ENCODE measurements around the gene POU4F2.

DNA sequence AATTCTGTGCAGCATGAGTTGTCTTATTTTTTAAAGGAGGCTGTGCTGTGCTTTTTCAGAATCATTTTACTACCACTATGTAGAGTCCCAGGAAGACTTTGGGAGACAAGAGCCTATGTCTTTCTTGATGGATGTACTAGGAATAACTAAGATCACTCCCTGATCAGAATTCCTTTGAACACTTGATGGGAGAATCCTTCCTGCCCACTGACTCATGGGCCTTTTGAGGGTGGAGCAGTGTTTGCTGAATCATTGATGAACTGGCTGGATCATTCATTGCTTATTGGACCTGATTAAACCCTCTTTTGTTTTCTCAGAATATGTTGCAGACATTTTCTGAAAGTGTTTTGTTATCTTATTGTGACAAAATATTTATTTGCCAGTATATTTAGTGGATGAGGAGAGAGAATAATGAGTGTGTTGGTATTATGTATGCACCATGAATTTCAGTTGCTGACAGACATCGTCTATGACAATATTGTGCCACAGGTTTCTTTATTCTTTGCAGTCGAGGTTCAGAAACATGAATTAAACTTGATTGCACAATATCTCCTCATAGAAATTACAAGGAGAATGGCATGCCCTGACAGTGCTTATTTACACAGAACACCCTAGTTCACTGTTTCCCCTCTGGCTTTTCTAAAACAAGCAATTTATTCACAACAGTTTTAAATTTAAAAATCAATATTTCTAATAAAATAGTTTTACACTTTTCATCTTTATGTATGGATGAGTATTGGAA lies 36.3 kb downstream of the POU4F2 start:
- TF ChIP-seq, protein P1, sequence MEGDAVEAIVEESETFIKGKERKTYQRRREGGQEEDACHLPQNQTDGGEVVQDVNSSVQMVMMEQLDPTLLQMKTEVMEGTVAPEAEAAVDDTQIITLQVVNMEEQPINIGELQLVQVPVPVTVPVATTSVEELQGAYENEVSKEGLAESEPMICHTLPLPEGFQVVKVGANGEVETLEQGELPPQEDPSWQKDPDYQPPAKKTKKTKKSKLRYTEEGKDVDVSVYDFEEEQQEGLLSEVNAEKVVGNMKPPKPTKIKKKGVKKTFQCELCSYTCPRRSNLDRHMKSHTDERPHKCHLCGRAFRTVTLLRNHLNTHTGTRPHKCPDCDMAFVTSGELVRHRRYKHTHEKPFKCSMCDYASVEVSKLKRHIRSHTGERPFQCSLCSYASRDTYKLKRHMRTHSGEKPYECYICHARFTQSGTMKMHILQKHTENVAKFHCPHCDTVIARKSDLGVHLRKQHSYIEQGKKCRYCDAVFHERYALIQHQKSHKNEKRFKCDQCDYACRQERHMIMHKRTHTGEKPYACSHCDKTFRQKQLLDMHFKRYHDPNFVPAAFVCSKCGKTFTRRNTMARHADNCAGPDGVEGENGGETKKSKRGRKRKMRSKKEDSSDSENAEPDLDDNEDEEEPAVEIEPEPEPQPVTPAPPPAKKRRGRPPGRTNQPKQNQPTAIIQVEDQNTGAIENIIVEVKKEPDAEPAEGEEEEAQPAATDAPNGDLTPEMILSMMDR (IDR thresholded peaks at IDR 0.05): no peak
- TF ChIP-seq POLR2A (IDR thresholded peaks at IDR 0.05): no peak

All from ovary (tissue), 3 donors.